GM18526 (cell line): ENCODE results near the gene JARID2.

Experiments
- POLR2A ChIP-seq: IDR thresholded peaks from 3 replicates; pipeline ENCODE4 v1.6.1; 2011; ENCODE audit not compliant: insufficient read length; ENCODE audit errors: extremely low read depth

Gene JARID2

DNA sequence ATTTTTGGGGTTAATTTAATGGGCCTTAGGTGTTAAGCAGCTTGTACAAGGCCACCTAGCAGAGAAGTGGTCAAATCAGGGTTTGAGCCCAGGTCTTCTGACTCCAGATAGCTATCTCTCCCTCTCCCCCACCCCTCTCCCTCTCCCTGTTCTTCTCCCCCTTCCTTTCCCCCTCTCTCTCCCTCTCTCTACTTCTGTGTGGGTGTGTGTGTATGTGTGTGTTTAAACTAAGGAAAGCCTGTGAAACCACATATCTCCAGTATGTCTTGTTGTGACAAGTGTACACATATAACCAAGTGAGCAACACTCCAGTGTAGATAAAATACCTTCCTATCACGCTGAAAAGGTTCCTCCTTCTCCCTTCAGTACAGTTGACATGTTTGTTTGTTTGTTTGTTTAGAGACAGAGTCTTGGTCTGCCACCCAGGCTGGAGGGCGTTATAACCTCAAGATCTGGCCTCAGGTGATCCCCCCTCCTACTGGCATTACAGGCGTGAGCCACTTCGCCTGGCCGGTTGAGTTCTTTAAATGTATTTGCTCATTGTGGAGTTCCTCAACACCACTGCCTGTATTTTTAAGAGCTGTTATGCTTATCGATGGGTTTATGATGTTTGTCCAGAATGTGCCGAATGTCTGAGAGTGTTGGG lies 140.4 kb downstream of the JARID2 start:
- no peak for TF ChIP-seq POLR2A

- TF ChIP-seq POLR2A, result no peak
Observed at GRCh38 chr6:15386756-15387112, 140.9 kb downstream of the JARID2 start.

DNA sequence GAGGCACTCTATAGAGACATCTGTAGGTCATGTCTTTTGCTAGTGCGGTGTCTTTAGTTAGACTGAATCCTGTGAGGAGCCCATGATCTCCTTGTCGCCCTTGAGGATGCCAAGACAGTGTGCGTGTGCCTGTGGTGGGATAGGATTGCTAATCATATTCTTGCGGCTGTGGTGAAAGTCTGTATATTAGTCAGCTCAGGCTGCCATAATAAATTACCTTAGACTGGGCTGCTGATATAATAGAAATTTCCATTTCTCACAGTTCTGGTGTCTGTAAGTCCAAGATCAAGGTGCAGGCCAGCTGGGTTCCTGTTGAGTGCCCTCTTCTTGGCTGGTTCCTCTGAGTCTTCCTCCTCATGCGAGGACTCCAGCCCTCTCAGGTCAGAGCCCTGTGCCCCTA lies 141.2 kb downstream of the JARID2 start:
- no peak for TF ChIP-seq POLR2A

DNA sequence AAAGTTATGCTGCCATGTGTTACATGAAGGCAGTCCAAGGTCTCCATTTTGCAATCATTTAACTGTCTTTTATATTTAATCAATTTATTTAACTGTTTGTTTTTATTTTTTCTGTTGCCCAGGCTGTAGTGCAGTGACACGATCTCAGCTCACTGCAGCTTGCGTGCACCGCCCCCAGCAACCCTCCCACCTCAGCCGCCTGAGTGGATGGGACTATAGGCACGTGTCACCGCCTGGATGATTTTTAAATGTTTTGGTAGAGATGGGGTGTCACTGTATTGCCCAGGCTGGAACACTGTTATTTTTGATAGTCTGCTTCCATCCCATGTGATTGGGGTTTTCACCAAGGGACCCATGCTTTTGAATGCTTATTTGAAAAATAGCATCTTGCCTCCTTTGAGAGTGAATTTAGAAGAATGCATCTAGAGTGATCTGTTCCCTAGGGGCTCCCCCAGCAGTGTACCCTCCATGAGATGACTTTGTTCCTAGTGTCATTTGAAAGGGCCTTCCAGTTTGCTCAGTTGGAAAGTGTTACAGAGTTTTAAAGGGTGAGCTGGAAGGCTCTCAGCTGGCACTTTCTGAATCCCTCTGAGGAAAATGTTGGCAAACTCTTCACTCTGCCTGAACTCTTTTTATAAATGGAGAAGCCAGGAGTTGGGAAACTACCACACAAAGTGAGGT lies 143.4 kb downstream of the JARID2 start:
- TF ChIP-seq POLR2A, result no peak

DNA sequence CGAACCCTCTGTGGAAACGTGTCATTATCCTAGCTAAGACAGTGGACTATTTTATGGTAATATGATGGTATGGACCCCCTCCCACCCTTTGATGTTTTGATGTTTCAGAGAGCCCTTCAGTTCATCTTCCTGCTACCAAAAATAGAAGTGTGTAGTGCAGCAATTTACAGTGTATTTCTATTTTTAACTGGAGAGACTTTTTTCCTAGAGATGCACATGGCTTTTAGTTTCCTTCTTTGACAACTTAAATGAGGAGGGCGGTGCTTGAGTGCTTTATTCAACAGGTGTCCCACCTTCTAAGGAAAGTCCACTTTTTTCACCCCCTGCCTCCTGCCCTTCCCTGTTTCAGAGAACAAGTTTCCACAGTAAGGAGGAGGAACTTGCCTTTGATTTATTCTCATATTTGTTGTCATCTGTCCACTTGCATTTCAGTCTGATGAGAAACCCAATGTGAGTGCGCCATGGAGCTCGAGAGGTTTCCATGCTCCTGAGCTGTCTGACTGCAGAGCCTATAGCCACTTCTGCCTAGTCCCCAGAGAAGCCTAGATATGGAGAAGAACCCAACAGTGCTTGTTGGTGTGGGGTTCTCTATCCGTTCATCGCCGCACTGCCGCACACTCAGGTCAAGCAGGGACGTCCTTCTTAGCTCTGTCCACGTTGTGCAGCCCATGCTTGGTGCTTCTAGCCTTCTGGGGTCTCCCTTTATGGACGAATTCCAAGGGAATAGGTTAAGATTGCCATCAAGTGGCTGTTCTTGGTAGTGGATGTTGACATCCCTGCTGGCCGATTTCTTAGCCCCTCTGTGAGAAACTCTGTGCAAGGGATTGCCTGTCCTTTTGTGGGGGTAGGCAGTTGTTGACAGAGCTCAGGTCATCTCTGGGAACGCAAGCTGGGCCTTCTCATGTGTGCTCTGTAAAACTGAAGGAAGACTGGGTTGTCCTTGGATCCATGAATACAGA lies 144.2 kb downstream of the JARID2 start:
- no peak for TF ChIP-seq POLR2A

GRCh38 chr6:15391500-15391899 lies 145.6 kb downstream of the JARID2 start:
- TF ChIP-seq POLR2A, result no peak

DNA sequence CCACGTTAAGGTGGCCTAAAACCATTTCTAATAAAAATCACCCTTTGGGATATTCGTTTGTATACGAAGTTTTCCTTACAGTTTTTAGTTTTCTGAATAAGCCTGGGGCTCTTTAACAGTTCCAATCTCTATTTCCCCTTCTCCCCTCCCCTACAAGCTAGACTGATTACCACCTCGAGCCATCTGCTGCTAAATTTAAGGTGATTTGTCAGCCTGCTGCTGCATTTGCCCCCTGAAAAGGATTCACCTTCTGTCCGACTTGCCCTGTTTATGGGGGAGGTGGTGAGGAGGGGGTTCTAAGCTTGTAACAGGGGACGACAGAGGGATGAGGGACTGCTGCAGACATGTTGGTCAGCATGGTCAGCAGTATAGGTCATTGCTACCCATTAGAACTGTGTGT lies 146.3 kb downstream of the JARID2 start:
- TF ChIP-seq POLR2A, result no peak

- TF ChIP-seq POLR2A, result no peak
Observed at GRCh38 chr6:15393605-15394004, 147.7 kb downstream of the JARID2 start.

- TF ChIP-seq POLR2A, result no peak
Observed at GRCh38 chr6:15395087-15395486, 149.2 kb downstream of the JARID2 start.

DNA sequence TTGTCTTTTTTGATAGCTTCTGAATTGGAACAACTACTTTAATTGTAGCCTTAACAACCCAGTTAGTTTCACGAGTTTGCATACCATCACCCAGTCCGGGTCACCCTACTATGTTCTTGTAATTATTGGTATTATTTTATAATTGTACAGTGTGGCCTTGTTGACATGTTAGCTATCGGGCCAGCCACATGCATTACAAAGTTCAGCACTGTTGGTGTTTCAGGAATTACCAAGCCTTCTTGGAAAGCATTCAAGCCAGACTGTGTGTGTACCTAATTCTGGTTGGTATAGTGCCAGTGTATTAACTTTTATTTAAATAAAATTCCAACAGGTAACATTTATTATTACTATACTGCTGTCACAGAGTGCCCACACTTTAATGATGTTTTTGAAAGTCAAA lies 150.9 kb downstream of the JARID2 start:
- no peak for TF ChIP-seq POLR2A

- no peak for TF ChIP-seq POLR2A
Observed at GRCh38 chr6:15398633-15399275, 152.9 kb downstream of the JARID2 start.

DNA sequence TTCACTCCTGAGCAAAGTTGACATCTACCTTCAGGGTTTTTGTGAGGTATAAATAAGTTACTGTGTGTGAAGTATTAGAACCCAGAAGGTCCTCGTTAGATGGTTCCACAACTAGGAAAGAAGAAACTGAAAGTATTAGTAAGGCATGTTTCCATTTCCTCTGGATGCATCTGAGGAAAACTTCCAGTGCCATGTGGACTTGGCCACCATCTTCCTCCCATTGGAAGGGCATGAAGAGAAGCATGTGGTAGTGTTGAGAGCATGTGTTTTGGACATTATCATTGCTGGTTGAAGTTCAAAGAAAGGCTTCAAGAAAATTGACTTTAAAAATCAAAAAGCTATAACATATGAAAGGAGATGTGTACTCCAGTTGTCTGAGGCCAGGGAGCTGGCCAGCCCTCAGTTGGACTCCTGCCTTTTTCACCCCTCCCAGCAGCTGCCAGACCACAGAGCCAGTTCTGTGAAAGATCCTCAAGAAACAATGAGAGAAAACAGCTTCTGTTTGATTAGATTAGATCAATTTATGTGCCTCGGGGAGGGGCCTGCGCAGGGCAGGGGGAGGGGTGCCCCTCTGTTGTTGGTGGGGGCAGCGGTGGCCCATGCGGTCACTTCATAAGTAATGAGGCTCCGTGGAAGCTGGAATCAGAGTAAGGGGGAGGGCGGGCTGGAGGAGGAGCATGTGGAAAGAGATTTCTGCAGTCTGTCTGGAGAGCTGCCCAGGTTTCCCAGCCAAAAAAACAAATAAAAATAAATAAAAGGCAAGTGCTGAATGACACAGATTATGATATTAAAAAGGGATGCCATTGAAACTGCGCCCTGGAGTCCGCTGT lies 154.0 kb downstream of the JARID2 start:
- TF ChIP-seq POLR2A, result no peak

- TF ChIP-seq POLR2A, result no peak
Observed at GRCh38 chr6:15400572-15401004, 154.7 kb downstream of the JARID2 start.

DNA sequence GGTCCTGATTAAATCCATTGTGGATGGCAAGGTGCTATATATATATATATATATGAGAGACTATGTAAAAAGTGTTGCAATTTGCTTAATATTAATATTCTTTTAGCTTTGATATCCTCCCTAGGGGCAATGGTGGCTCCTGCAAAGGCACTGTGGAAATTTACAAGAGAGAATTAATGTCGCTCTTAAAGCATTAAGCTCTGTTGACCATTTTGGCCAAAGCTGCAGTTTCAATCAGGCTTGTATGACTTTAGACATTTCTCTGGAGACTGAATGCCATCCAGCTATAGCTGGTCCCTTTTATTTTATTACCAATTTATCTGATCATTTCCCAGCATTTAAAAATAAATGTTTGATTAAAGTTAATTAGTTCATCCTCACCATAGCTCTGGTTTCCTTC lies 155.3 kb downstream of the JARID2 start:
- TF ChIP-seq POLR2A, result no peak

DNA sequence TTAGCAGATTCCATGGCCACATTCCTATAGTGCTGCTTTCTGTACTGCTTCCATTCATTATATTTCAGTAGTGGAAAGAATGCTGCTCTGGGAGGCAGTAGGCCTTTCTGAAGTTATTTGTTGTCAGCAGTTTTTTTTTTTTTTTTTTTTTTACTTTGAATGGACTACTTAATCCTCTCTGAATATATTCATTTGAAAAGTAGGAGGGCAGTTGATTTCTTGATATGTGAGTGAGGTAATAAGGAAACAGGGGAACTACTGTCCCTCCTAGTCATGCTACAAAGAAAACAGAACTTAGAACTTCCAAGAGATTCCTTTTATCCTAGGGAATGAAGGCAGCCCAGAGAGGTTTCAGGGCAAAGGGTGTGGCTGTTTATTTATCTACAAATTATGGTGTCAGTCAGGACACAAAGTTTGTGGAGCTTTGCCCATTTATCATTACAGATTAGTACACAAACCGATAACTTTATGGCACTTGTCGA lies 155.9 kb downstream of the JARID2 start:
- TF ChIP-seq POLR2A, result no peak
